ENCODE results near the gene PKNOX1.
"Not testable (repeated sequence)": the region's sequence is repeated elsewhere in the genome, so short reads cannot be mapped to it uniquely, and the experiment has no call there.

Gene PKNOX1

DNA sequence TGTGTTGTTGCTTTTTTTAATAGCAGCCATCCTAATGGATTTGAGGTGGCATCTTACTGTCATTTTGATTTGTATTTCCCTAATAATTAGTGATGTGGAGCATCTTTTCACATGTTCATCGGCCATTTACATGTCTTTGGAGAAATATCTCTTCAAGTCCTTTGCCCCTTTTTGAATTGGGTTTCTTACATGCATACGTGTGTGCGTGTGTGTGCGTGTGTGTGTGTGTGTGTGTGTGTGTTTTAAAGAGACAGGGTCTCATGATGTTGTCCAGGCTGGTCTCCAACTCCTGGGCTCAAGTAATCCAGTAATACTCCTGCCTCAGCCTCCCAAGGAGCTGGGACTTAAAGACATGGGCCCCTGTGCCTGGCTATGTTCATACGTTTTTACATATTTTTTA is 9.5 kb downstream of the PKNOX1 start:
- Mint-ChIP-seq H3K9me3 (peaks cover 6% of the 10 kb centered on the region), H3K27ac (no peak overlapping the region), H3K4me3 (no peak overlapping the region), H3K27me3 (ENCODE audit: low read depth) (no peaks in the 10 kb centered on the region), H3K36me3 (ENCODE audit: low read depth) (peaks cover 16% of the 10 kb centered on the region), H3K4me1 (peaks cover 5% of the 10 kb centered on the region)
- TF ChIP-seq, protein P1, sequence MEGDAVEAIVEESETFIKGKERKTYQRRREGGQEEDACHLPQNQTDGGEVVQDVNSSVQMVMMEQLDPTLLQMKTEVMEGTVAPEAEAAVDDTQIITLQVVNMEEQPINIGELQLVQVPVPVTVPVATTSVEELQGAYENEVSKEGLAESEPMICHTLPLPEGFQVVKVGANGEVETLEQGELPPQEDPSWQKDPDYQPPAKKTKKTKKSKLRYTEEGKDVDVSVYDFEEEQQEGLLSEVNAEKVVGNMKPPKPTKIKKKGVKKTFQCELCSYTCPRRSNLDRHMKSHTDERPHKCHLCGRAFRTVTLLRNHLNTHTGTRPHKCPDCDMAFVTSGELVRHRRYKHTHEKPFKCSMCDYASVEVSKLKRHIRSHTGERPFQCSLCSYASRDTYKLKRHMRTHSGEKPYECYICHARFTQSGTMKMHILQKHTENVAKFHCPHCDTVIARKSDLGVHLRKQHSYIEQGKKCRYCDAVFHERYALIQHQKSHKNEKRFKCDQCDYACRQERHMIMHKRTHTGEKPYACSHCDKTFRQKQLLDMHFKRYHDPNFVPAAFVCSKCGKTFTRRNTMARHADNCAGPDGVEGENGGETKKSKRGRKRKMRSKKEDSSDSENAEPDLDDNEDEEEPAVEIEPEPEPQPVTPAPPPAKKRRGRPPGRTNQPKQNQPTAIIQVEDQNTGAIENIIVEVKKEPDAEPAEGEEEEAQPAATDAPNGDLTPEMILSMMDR (IDR thresholded peaks at IDR 0.05; ENCODE audit: unreplicated experiment in 3 of 3) = no peak

DNA sequence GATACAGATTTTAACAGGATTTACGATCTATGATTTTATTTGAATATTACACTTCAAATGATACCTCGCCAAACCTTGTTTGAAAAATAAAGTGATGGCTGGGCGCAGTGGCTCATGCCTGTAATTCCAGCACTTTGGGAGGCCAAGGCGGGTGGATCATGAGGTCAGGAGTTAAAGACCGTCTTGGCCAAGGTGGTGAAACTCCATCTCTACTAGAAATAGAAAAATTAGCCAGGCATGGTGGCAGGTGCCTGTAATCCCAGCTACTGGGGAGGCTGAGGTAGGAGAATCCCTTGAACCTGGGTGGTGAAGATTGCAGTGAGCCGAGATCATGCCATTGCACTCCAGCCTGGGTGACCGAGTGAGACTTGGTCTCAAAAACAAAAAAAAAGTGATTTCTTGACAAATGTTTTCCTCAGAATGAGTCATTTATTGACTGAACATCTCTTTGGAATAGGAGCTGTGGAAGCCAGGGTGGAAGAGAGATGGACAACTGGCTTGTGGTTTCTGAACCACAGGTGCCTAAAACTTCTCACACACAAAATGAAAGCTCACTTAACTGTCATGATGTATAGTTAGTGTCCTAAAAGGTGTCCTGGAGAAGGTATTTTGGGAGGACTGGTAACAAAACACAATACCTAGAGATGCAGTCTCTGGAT is 11.9 kb downstream of the PKNOX1 start:
- Mint-ChIP-seq H3K9me3 (no peaks in the 10 kb centered on the region), H3K27ac (no peak overlapping the region), H3K27me3 (ENCODE audit: low read depth) (no peaks in the 10 kb centered on the region), H3K36me3 (ENCODE audit: low read depth) (peaks cover 4% of the 10 kb centered on the region), H3K4me3 (no peak overlapping the region), H3K4me1 (peaks cover 9% of the 10 kb centered on the region)
- TF ChIP-seq, protein P1 (IDR thresholded peaks at IDR 0.05; ENCODE audit: unreplicated experiment in 3 of 3) = no peak

DNA sequence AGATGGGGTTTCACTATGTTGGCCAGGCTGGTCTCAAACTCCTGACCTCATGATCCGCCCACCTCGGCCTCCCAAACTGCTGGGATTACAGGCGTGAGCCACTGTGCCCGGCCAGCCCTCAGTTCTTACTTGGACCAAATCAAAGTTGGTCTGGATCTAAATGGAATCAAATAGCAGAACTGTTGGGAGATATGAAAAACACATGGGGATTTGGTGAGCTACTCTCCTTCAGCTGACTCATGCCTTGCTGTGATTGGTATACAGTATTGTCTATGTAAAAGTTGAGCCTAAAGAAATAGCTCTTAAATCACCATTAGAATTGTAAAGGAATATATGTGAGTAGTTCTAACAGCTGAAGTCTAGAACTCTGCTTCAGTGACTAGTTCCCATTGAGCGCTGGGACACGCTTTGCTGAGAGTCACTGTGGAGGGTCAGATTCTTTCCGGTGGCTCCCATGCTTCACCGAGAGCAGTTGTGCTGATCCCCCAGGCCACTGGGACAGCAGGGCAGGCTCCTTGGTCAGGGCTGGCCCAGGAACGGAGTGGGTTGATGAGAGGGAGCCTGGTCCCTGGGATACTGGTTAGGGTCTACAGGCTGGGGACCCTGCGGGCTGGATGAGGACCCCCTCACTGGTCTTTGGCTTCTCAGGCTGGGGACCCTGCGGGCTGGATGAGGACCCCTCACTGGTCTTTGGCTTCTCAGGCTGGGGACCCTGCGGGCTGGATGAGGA is 14.0 kb downstream of the PKNOX1 start:
- peaks cover 20% of the 10 kb centered on the region for H3K4me1 Mint-ChIP-seq
- H3K27me3 Mint-ChIP-seq (ENCODE audit: low read depth) = no peaks in the 10 kb centered on the region
- H3K4me3 Mint-ChIP-seq = no peak overlapping the region
- H3K36me3 Mint-ChIP-seq (ENCODE audit: low read depth) = no peaks in the 10 kb centered on the region
- TF ChIP-seq, protein P1 (IDR thresholded peaks at IDR 0.05; ENCODE audit: unreplicated experiment in 3 of 3) = no peak
- peak overlapping the region in 2 of 3 experiments; percentile 6 to 39 for H3K27ac Mint-ChIP-seq
- no peaks in the 10 kb centered on the region for H3K9me3 Mint-ChIP-seq

DNA sequence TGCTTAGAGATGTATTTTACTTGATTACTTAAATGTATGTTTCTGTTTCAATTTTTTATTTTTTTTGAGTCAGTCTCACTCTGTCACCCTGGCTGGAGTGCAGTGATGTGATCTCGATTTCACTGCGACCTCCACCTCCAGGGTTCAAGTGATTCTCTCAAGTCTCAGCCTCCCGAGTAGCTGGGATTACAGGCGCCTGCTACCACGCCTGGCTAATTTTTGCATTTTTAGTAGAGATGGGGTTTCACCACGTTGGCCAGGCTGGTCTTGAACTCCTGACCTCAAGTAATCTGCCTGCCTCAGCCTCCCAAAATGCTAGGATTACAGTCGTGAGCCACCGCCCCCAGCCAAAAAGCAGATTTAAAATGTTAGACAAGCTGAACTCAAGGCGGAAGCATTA is 15.0 kb downstream of the PKNOX1 start:
- Mint-ChIP-seq H3K4me1 (peaks cover 19% of the 10 kb centered on the region), H3K27ac (peak overlapping the region in 1 of 3 experiments; percentile 22)
- H3K4me3 Mint-ChIP-seq; H3K27me3 Mint-ChIP-seq (ENCODE audit: low read depth); H3K9me3 Mint-ChIP-seq; H3K36me3 Mint-ChIP-seq (ENCODE audit: low read depth): not testable (repeated sequence)

DNA sequence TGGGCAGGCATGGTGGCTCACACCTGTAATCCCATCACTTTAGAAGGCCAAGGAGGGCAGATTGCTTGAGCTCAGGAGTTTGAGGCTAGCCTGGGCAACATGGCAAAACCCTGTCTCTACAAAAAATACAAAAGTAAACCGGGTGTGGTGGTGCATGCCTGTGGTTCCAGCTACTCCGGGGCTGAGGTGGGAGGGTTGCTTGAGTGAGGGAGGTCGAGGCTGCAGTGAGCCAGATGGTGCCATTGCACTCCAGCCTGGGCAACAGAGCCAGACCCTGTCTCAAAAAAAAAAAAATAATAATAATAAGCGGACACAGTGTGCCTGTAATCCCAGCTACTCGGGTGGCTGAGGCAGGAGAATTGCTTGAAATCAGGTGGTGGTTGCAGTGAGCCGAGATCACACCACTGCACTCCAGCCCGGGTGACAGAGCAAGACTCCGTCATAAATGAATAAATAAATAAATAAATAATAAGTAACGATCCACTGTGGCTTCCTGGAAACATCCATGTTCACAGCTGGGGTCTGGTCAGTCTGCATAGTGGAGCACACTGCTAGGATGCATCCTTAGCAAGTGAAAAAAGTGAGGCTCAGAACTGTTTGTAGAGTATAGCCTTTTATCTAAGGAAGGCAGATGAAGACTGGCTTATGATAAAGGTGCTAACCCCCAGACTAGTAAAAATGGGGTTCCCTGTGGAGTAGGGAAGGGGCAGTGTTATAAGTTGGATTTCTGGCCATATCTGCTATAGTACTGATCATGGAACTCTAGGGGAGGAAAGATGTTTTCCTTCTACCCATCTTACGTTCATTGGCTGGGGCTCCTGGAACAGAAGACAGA is 15.7 kb downstream of the PKNOX1 start:
- H3K27me3 Mint-ChIP-seq (ENCODE audit: low read depth) = no peaks in the 10 kb centered on the region

More for the DNA sequence above, 15.7 kb downstream of the PKNOX1 start:
- Mint-ChIP-seq H3K27ac (peak overlapping the region in 2 of 3 experiments; percentile 7 to 22), H3K9me3 (no peaks in the 10 kb centered on the region), H3K4me1 (peaks cover 19% of the 10 kb centered on the region), H3K4me3 (no peak overlapping the region), H3K36me3 (ENCODE audit: low read depth) (no peaks in the 10 kb centered on the region)
- TF ChIP-seq, protein P1 (IDR thresholded peaks at IDR 0.05; ENCODE audit: unreplicated experiment in 3 of 3) = no peak
